Diencephalon (tissue), 1 donor: ENCODE results near the gene RTN3. TPM values are rescaled to one million over a fixed set of nuclear protein-coding genes. Genes with fewer than 3 reads are reported as not detected.

ENCODE experiments used
- small RNA-seq: library from RNA; depleted of rRNA; stranded (forward); fragments of <200 nt; gene quantifications from one replicate; pipeline ENCODE3, GENCODE V24; 2014
- total RNA-seq: library from RNA; depleted of rRNA; stranded (reverse); fragments of >200 nt; gene quantifications from one replicate; pipeline ENCODE4 v1.2.3, GENCODE V29; 2014

Gene RTN3, protein sequence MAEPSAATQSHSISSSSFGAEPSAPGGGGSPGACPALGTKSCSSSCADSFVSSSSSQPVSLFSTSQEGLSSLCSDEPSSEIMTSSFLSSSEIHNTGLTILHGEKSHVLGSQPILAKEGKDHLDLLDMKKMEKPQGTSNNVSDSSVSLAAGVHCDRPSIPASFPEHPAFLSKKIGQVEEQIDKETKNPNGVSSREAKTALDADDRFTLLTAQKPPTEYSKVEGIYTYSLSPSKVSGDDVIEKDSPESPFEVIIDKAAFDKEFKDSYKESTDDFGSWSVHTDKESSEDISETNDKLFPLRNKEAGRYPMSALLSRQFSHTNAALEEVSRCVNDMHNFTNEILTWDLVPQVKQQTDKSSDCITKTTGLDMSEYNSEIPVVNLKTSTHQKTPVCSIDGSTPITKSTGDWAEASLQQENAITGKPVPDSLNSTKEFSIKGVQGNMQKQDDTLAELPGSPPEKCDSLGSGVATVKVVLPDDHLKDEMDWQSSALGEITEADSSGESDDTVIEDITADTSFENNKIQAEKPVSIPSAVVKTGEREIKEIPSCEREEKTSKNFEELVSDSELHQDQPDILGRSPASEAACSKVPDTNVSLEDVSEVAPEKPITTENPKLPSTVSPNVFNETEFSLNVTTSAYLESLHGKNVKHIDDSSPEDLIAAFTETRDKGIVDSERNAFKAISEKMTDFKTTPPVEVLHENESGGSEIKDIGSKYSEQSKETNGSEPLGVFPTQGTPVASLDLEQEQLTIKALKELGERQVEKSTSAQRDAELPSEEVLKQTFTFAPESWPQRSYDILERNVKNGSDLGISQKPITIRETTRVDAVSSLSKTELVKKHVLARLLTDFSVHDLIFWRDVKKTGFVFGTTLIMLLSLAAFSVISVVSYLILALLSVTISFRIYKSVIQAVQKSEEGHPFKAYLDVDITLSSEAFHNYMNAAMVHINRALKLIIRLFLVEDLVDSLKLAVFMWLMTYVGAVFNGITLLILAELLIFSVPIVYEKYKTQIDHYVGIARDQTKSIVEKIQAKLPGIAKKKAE
- 391 TPM for total RNA-seq

DNA sequence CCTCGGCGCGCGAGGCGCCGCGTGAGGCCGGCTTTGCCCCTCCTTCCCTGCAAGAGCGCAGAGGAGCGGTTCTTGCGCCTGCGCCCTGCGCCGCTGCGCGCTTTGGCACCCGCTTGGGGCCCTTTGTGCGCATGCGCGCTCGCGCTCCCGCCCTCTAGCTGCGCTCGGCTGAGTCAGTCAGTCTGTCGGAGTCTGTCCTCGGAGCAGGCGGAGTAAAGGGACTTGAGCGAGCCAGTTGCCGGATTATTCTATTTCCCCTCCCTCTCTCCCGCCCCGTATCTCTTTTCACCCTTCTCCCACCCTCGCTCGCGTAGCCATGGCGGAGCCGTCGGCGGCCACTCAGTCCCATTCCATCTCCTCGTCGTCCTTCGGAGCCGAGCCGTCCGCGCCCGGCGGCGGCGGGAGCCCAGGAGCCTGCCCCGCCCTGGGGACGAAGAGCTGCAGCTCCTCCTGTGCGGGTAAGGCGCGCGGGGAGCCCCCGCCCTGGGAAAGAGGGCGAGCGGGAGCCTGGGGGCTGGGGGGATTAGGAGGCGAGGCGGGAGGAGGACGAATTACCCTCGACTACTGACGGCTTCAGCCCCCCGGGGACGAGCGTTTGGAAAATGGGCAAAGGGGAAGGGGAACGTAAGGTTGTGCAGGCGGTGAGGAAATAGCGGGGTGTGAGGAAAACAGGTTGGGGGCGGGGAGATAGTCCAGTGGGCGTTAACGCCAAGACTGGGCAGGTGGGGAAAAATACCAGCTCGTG lies at the start of gene RTN3:
Gene RTN3, plus strand, starts transcription at position 180 of the 745 bp plus-strand sequence. Its CDS starts 137 bp downstream, at position 317.

DNA sequence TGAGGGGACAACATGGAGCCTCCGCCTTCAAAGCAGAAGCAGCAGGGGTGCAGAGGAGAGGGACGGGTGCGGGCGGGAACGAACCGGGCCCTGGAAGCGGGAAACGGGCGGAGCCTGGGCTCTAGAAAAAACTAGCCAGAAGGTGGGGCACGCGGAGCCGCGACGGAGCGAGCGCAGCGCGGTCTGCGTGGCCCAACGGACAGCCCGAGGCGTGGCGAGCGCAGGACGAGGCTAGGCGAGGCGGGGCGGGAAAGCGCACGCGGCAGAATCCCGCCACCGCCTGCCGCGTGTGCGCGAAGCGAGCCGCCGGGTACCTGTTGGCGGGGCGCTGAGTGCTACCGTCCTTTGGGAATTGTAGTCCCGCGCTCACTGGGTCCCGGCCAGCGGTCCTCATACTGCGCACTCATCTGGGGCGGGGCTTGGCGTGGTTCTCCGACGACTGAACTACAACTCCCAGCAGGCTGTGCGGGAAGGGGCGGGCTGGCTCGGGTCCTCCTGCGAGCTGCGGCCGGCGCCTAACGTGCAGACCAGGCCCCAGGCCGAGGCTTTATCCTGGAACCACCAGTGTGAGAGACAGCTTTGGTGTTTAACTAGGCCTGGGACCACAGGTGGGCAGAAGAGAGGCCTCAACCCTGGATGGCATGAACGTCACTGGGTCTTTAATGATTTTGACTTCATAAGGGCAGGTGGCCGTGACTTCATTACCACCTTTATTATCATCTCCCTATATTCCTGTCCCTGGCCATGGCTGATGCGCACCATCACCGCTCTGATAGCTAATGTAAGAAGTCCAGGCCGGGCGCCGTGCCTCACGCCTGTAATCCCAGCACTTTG lies 9.8 kb upstream of the RTN3 start, which contains the start of gene ATL3:
Gene ATL3, minus strand, starts transcription at position 55 of the 834 bp plus-strand sequence. Its CDS starts 41 bp downstream, at position 14.

DNA sequence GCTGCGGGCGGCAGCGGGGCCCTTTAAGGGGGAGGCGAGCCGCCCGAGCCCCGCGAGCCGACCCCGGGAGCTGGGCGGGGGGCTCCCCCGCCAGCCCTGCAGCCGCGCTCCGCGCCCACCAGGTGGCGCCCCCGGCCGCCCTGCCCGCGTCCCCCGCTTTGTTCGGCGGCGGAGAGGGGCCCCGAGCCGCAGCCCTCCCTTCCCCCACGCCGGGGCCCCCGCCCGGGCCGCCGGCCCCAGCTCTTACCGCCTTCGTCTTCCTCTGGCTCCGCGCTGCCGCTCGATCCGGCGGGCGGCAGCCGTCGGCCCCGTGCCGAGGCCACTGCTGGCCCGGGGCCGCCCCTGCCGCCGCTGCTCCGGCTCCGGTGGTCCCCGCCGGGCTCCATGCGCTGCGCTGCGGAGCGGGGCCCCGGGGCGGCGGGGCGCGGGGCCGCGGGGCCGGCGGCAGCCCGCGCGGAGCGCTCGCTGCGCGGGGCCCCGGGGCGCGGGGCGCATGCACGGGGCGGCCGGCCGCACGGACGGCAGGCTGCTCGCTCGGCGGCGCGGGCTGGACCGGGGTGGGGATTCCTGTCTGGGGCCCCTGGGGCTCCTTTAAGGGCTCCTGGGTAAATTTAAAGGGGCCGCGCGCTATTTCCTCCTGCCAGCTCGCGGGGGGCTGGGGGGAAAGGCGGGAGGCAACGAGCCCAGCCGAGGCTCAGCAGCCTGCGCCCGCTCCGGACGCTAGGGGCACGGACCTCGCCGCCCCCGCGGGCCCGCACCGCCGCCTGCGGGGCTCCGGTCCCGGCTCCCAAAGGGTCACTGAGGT lies 87.1 kb downstream of the RTN3 start, which contains the start of gene ZFTA:
Gene ZFTA, minus strand, starts transcription at position 539 of the 805 bp plus-strand sequence. Its CDS starts 153 bp downstream, at position 386.

Small RNAs within 50 kb of the gene (small RNA-seq; reads per million reads assigned to genes)
- not detected for gene AP000753.3
- not detected for gene RN7SL596P

Other genes starting within 250 kb of the RTN3 start
- 5.5 TPM for gene PLAAT5, start 190.3 kb upstream of the RTN3 start, total RNA-seq
- not detected for gene LGALS12, start 175.4 kb upstream of the RTN3 start, total RNA-seq
- 10.6 TPM for gene PLAAT4, start 144.7 kb upstream of the RTN3 start, total RNA-seq
- not detected for gene PLAAT2, start 118.1 kb upstream of the RTN3 start, total RNA-seq
- 14.1 TPM for gene PLAAT3, start 67.1 kb upstream of the RTN3 start, total RNA-seq
- gene ATL3, start 10.1 kb upstream of the RTN3 start, total RNA-seq: 30.9 TPM
- 32.1 TPM for gene ZFTA, start 87.3 kb downstream of the RTN3 start, total RNA-seq
- 12.7 TPM for gene SPINDOC, start 132.0 kb downstream of the RTN3 start, total RNA-seq
- 18.2 TPM for gene MARK2, start 157.6 kb downstream of the RTN3 start, total RNA-seq
- gene RCOR2, start 235.7 kb downstream of the RTN3 start, total RNA-seq: 12.0 TPM